Neural progenitor cell (in vitro differentiated cells): Measurements from ENCODE around the gene USP17L11. TPM values are rescaled to one million over a fixed set of nuclear protein-coding genes. Genes with fewer than 3 reads are reported as not detected.
"Not testable (repeated sequence)": the region's sequence is repeated elsewhere in the genome, so short reads cannot be mapped to it uniquely, and the experiment has no call there.

Experiments
- DNase-seq: peaks from one replicate; pipeline ENCODE4 v3.0.0-alpha.2; 2016; ENCODE audit warnings: low spot score
- H2AFZ ChIP-seq: fragments of 200-600 bp; sonication (generic); replicated peaks from 2 replicates; pipeline ENCODE4 v1.6.1; 2016; ENCODE audit warnings: antibody characterized with exemption
- H3F3A ChIP-seq: fragments of 200-600 bp; sonication (generic); 2 replicates; pipeline ENCODE4 v1.6.1; 2016; ENCODE audit warnings: antibody characterized with exemption, low read depth
- H3K27ac ChIP-seq: fragments of 200-600 bp; sonication (generic); 2 replicates; pipeline ENCODE4 v1.5.1; 2016; ENCODE audit warnings: mild to moderate bottlenecking
- H3K27me3 ChIP-seq: fragments of 200-600 bp; sonication (generic); 2 replicates; pipeline ENCODE4 v1.6.1; 2016; ENCODE audit warnings: mild to moderate bottlenecking, moderate library complexity
- H3K36me3 ChIP-seq: fragments of 200-600 bp; sonication (generic); 2 replicates; pipeline ENCODE4 v1.5.1; 2016
- H3K4me1 ChIP-seq: fragments of 200-600 bp; sonication (generic); 2 replicates; pipeline ENCODE4 v1.6.1; 2016; ENCODE audit warnings: mixed run types
- H3K4me2 ChIP-seq: fragments of 200-600 bp; sonication (generic); 2 replicates; pipeline ENCODE4 v1.6.1; 2016
- H3K4me3 ChIP-seq: fragments of 200-600 bp; sonication (generic); 2 replicates; pipeline ENCODE4 v1.5.1; 2016
- H3K79me2 ChIP-seq: fragments of 200-600 bp; sonication (generic); 2 replicates; pipeline ENCODE4 v1.6.1; 2016; ENCODE audit warnings: low read depth
- H3K9ac ChIP-seq: fragments of 200-600 bp; sonication (generic); 2 replicates; pipeline ENCODE4 v1.6.1; 2016
- H3K9me3 ChIP-seq: fragments of 200-600 bp; sonication (generic); 2 replicates; pipeline ENCODE4 v1.5.1; 2016; ENCODE audit warnings: low read depth
- H4K20me1 ChIP-seq: fragments of 200-600 bp; sonication (generic); 2 replicates; pipeline ENCODE4 v1.6.1; 2016; ENCODE audit warnings: low read depth
- H3K27ac Mint-ChIP-seq: 3 replicates; pipeline ENCODE4 v1.8.0; 2021; ENCODE audit warnings: mixed read lengths
- H3K27me3 Mint-ChIP-seq: 2 replicates; pipeline ENCODE4 v1.8.0; 2022; ENCODE audit warnings: low read depth, mild to moderate bottlenecking, inconsistent platforms, moderate library complexity, mixed read lengths; ENCODE audit not compliant: insufficient read depth
- H3K36me3 Mint-ChIP-seq: 3 replicates; pipeline ENCODE4 v1.8.0; 2021; ENCODE audit warnings: mixed read lengths
- H3K4me1 Mint-ChIP-seq: 3 replicates; pipeline ENCODE4 v1.8.0; 2021; ENCODE audit warnings: mixed read lengths
- H3K4me3 Mint-ChIP-seq: 3 replicates; pipeline ENCODE4 v1.8.0; 2021; ENCODE audit warnings: mild to moderate bottlenecking, moderate library complexity, mixed read lengths
- H3K9me3 Mint-ChIP-seq: 3 replicates; pipeline ENCODE4 v1.8.0; 2020; ENCODE audit warnings: mixed read lengths
- total RNA-seq: library from RNA; depleted of rRNA; stranded (reverse); fragments of >200 nt; gene quantifications from 2 replicates; pipeline ENCODE4 v1.2.3, GENCODE V29; 2015; ENCODE audit warnings: low replicate concordance

USP17L11 gene
- total RNA-seq, 1 donor from 2014 or later = not detected

GRCh38 chr4:9234085-9234484 is 18.9 kb downstream of the USP17L11 start, which contains the start of gene USP17L15:
USP17L15 (plus strand) TSS chr4:9234385; CDS start chr4:9234385, 0 bp downstream.
- H3K9me3 ChIP-seq, H3K4me1 ChIP-seq, H3K27ac ChIP-seq, H3K4me3 ChIP-seq, H3K9ac ChIP-seq, DNase-seq, H3K4me1 Mint-ChIP-seq, H4K20me1 ChIP-seq, H3K36me3 Mint-ChIP-seq, H3K27me3 ChIP-seq, H3K27ac Mint-ChIP-seq, H2AFZ ChIP-seq, H3K4me3 Mint-ChIP-seq, H3K79me2 ChIP-seq, H3F3A ChIP-seq, H3K4me2 ChIP-seq, H3K27me3 Mint-ChIP-seq, H3K9me3 Mint-ChIP-seq, H3K36me3 ChIP-seq: not testable (repeated sequence)

- H3K4me1 Mint-ChIP-seq, H3K36me3 ChIP-seq: not testable (repeated sequence)
These were observed 23.3 kb downstream of the USP17L11 start for GRCh38 chr4:9238461-9238860.

GRCh38 chr4:9243579-9243978 is 28.4 kb downstream of the USP17L11 start, which contains the start of gene USP17L17:
USP17L17 (plus strand) TSS chr4:9243879; CDS start chr4:9243879, 0 bp downstream.
- H3K4me3 Mint-ChIP-seq, H3K27me3 Mint-ChIP-seq, H3K27ac Mint-ChIP-seq, H3K4me3 ChIP-seq, H3K79me2 ChIP-seq, DNase-seq, H3K4me1 Mint-ChIP-seq, H2AFZ ChIP-seq, H3K9me3 Mint-ChIP-seq, H3K9me3 ChIP-seq, H3K27me3 ChIP-seq, H3K36me3 Mint-ChIP-seq, H3K4me2 ChIP-seq, H4K20me1 ChIP-seq, H3F3A ChIP-seq, H3K9ac ChIP-seq, H3K4me1 ChIP-seq, H3K27ac ChIP-seq, H3K36me3 ChIP-seq: not testable (repeated sequence)

More at GRCh38 chr4:9238461-9238860, 23.3 kb downstream of the USP17L11 start:
- not testable (repeated sequence) for H3K9me3 Mint-ChIP-seq, H3F3A ChIP-seq, H3K4me3 ChIP-seq, H3K9ac ChIP-seq, H4K20me1 ChIP-seq, H3K9me3 ChIP-seq, H3K27me3 Mint-ChIP-seq, H3K79me2 ChIP-seq, H3K27ac ChIP-seq, H3K4me1 ChIP-seq, H2AFZ ChIP-seq, H3K36me3 Mint-ChIP-seq, H3K27me3 ChIP-seq, H3K27ac Mint-ChIP-seq, H3K4me2 ChIP-seq, H3K4me3 Mint-ChIP-seq
- DNase-seq = peak; percentile 1

GRCh38 chr4:9247953-9248680 is 32.9 kb downstream of the USP17L11 start, which contains the start of gene USP17L18:
USP17L18 (plus strand) TSS chr4:9248630; CDS start chr4:9248630, 0 bp downstream.
- H3K36me3 ChIP-seq, H3K36me3 Mint-ChIP-seq, H3K4me3 Mint-ChIP-seq, H3K9me3 ChIP-seq, H3K4me1 Mint-ChIP-seq, H3K4me2 ChIP-seq, H3K27ac ChIP-seq, H3F3A ChIP-seq, H3K4me1 ChIP-seq, H3K27me3 ChIP-seq, H4K20me1 ChIP-seq, H3K27me3 Mint-ChIP-seq, H3K27ac Mint-ChIP-seq, H2AFZ ChIP-seq, H3K9me3 Mint-ChIP-seq, H3K4me3 ChIP-seq, H3K9ac ChIP-seq, H3K79me2 ChIP-seq: not testable (repeated sequence)
- peak; percentile 0 for DNase-seq

- H3K9me3 Mint-ChIP-seq, H2AFZ ChIP-seq, H3K4me1 ChIP-seq, H3K4me1 Mint-ChIP-seq, H3K9me3 ChIP-seq, H3K27me3 ChIP-seq, H3K36me3 Mint-ChIP-seq, H3K9ac ChIP-seq, H3K27me3 Mint-ChIP-seq, H3K4me3 Mint-ChIP-seq, H3K79me2 ChIP-seq, H4K20me1 ChIP-seq, H3K27ac ChIP-seq, H3K4me3 ChIP-seq, H3F3A ChIP-seq, H3K4me2 ChIP-seq, H3K27ac Mint-ChIP-seq, DNase-seq, H3K36me3 ChIP-seq: not testable (repeated sequence)
These were observed 37.9 kb downstream of the USP17L11 start, which contains the start of gene USP17L19 for GRCh38 chr4:9253078-9253477. USP17L19 (plus strand) TSS chr4:9253378; CDS start chr4:9253378, 0 bp downstream.

- not testable (repeated sequence) for H3K27ac ChIP-seq, H3K9ac ChIP-seq, H3K4me3 Mint-ChIP-seq, H3K9me3 ChIP-seq, H3K36me3 Mint-ChIP-seq, H3K27me3 Mint-ChIP-seq, H3K36me3 ChIP-seq, H3K27me3 ChIP-seq, H3K79me2 ChIP-seq, H4K20me1 ChIP-seq, H3K27ac Mint-ChIP-seq, H2AFZ ChIP-seq, H3K4me1 ChIP-seq, H3K4me2 ChIP-seq, H3F3A ChIP-seq, H3K4me1 Mint-ChIP-seq, H3K9me3 Mint-ChIP-seq, H3K4me3 ChIP-seq, DNase-seq
These were observed 42.6 kb downstream of the USP17L11 start, which contains the start of gene USP17L20 for GRCh38 chr4:9257824-9258223. USP17L20 (plus strand) TSS chr4:9258124; CDS start chr4:9258124, 0 bp downstream.

- H3K4me3 Mint-ChIP-seq, H3K27me3 Mint-ChIP-seq, H3K9me3 ChIP-seq, DNase-seq, H2AFZ ChIP-seq, H3K27ac Mint-ChIP-seq, H3K9me3 Mint-ChIP-seq, H3F3A ChIP-seq, H3K4me2 ChIP-seq, H3K27ac ChIP-seq, H3K79me2 ChIP-seq, H3K4me1 ChIP-seq, H3K9ac ChIP-seq, H4K20me1 ChIP-seq, H3K36me3 Mint-ChIP-seq, H3K4me3 ChIP-seq, H3K36me3 ChIP-seq, H3K27me3 ChIP-seq, H3K4me1 Mint-ChIP-seq: not testable (repeated sequence)
These were observed 47.4 kb downstream of the USP17L11 start, which contains the start of gene USP17L21 for GRCh38 chr4:9262572-9262971. USP17L21 (plus strand) TSS chr4:9262872; CDS start chr4:9262872, 0 bp downstream.
